ENCODE measurements around the gene CD164L2.

DNA sequence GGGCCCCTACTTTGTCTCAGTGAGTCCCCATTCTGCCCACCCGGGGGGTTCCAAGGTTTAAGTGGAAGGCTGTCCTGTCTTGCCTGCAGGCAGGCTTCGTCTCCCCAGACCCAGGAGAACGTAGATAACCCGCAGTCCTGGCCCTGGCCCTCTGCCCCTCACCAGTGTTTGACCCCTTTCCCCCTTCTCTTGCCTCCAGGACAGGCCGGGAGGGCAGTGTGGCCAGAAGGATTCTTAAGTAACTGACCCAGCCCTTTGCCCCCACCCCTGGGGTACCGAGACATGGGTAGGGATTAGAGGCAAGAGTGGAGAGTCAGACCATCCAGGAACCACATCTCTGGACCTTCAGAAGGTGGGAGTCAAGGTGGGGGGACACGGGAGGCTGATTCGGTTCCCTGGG is 52.3 kb downstream of the CD164L2 start:
- TF ChIP-seq, protein P1, sequence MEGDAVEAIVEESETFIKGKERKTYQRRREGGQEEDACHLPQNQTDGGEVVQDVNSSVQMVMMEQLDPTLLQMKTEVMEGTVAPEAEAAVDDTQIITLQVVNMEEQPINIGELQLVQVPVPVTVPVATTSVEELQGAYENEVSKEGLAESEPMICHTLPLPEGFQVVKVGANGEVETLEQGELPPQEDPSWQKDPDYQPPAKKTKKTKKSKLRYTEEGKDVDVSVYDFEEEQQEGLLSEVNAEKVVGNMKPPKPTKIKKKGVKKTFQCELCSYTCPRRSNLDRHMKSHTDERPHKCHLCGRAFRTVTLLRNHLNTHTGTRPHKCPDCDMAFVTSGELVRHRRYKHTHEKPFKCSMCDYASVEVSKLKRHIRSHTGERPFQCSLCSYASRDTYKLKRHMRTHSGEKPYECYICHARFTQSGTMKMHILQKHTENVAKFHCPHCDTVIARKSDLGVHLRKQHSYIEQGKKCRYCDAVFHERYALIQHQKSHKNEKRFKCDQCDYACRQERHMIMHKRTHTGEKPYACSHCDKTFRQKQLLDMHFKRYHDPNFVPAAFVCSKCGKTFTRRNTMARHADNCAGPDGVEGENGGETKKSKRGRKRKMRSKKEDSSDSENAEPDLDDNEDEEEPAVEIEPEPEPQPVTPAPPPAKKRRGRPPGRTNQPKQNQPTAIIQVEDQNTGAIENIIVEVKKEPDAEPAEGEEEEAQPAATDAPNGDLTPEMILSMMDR (IDR thresholded peaks at IDR 0.05; ENCODE audit: low read depth, low read length), result no peak
- no peak for TF ChIP-seq EZH2phosphoT487 (IDR thresholded peaks at IDR 0.05; ENCODE audit: low read depth)
